Smooth muscle cell of the brain vasculature (primary cell): Measurements from ENCODE around the gene FBXL4.
"Not testable (repeated sequence)": the region's sequence is repeated elsewhere in the genome, so short reads cannot be mapped to it uniquely, and the experiment has no call there.

ENCODE experiments used
- DNase-seq: peaks from one replicate; pipeline ENCODE4 v3.0.0-alpha.2; 2012; ENCODE audit warnings: low read depth, low spot score

FBXL4 gene

DNA sequence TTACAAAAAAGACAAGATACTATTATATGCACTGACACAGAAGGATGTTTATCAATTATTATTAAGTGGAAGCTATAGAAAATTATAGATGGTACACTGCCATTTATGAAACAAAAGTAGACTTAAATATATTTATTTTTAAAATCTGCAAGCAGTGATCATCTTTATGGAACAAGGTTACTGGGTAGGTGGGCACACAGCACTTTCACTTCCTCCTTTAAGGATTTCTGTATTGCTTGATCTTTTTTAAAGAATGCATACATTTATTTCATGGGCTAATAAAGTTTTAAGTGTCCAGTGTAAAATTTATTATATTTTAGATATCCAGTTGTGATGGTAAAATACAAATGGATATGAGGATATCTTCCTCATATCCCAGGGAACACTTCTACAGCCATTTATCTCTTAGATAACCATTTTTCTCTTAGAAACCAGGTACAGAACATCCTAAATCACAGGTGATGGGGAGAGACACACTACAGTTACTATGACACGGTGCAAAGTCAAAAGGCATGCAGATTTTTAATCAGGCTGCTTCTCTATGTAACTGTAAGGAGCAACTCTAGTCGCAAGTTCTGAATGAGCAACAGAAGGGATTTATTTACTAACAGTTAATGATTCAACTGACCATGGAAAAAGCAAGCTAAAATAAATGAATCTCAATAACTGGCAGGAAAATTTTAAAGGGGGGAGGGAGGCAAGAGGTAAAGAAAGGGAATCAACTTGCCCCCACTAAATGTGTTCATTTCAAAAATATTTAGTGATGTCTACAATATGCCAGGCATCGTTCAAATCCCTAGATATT, 2.2 kb downstream of the FBXL4 start:
- DNase-seq = no peak

DNA sequence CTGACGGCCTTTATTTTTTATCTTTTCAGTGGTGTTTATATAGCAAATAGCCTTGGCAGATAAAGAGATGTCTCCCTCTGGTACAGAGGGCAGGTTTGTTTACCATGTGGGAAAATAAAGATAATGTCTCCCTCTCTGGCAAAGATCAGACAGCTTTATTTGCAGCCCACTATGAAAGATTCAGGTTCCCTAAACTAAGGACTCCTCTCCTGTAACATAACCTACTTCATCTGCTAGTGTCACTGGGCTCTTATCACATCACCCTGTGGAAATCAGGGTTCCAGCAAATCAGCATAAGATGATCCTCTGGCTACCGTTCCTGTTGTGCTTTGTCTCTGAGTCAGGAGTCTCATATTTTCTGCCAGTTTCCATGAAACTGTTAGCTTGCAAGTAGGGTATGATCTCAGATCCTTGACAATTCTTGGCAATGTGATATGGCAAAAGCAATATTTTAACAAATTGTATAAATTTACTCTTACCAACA, 3.1 kb downstream of the FBXL4 start:
- DNase-seq = no peak

DNA sequence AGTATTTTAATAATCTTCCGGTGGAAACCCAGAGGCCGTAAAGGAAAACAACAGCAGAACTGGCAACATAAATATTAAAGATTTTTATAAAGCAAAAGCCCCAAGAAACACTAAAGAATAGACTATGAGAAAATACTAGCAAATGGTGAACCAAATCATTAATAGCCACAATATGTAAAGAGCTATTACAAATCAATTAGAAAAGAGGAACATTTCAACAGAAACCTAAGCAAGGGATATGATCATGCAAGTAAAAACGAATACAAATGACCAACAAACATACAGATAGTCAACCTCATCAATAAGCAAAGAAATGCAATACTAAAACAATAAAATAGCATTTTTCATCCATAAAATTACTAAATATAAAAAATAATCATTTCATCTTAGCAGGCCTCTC, 3.6 kb downstream of the FBXL4 start:
- DNase-seq = no peak

DNA sequence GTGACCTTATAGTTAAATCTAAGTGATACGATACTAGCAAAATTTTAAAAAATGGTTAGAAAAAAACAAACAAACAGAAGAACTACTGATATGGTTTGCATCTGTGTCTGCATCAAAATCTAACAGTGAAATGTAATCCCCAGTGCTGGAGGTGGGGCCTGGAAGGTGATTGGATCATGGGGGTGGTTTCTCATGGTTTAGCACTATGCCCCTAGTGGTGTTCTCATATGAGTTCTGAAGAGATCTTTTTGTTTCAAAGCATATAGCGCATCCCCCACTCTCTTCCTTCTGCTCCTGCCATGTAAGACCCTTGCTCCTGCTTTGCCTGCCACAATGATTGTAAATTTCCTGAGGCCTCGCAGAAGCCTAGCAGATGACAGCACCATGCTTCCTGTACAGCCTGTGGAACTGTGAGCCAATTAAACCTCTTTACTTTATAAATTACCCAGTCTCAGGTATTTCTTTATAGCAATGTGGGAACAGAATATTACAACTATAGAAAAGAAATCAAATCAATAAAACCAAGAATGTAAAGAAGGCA, 5.4 kb downstream of the FBXL4 start:
- DNase-seq = no peak

DNA sequence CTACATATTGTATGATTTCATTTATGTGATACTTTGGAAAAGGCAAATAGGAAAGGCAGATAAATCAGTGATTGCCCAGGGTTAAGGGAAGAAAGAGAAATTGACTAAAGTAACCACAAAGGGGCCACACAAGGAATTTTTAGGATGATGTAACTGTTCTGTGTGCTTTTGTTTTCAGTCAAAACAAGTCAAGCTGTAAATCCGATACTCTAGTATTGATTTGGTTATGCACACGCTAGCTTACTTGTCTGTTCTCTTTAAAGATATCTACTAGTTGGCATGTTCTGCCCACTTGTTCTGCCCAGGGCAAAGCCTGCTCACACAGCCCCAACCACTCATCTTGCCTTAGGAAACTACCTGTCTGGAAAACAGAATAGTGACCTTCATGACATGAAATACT, 6.4 kb downstream of the FBXL4 start:
- no peak for DNase-seq

DNA sequence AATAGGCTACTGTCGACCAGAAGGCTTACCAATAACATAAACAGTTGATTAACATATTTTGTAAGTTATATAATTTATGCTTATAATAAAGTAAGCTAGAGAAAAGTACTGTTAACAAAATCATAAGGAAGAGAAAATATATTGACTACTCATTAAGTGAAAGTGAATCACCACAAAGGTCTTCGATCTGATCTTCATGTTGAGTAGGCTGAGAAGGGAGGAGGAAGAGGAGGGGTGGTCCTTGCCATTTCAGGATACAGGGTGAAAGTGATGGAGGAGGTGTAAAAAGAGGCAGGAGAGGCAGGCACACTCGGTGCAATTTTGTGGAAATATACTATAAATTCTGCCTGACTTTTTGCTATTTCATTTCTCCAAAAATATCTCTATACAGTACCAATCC, 10.4 kb downstream of the FBXL4 start:
- DNase-seq = no peak

DNA sequence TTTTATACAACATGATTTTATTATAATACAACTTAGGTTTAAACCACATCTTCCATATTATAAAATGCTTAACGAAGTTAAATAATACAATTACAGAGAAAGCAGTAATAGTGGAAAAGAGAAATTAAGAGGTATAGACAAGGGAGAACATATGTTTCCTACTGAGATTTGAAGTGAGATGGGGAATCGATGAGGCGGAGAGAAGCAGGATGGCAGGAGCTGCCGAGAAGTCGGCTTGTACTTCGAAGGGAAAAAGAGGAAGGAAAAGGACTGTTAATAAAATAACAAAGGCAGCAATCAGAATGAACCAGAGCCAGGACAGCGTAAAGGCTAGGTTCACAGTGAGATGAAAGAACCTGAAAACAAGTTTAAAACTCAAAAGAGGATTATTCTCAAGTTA, 15.4 kb downstream of the FBXL4 start:
- no peak for DNase-seq

DNA sequence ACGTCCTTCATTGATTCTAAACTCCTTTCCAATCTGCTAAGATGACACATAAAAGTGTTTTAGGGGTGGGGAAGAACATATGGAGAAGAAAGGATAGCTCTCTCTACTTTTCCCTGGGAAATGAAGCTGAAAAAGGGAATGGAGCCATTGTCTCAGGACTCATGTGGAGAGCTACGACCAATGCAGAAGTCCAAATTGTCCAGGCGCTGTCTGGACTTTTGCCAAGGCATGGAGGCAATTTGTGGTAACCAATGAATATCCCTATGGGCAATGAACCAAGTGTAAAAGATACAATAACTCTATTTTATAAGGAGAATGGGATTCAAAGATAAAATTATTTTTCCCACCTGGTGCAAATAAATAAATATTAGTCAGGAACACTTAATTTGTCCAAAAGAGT, 16.1 kb downstream of the FBXL4 start:
- no peak for DNase-seq

DNA sequence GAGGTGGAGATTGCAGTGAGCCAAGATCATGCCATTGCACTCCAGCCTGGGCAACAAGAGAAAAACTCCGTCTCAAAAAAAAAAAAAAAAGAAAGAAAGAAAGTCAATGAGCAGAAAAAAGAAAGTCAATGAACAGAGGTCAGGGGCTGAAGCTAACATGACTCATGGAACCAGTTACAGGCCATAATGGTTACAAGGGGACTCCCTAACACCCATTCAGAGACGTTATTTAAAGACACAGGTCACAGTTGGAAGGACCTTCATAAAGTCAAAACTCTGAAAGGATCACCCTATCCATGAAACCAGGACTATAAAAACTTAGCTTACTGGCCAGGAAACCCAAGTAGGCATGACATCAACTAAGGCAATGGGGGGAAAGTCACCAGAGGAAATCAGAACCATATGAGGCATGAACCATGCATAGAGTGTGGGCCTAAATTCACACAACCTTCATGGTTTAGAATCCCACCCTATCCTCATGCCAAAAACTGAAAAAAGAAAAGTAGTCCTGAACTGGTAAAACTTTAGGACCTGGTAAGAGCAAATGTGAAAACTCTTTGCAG, 18.2 kb downstream of the FBXL4 start:
- DNase-seq = no peak

DNA sequence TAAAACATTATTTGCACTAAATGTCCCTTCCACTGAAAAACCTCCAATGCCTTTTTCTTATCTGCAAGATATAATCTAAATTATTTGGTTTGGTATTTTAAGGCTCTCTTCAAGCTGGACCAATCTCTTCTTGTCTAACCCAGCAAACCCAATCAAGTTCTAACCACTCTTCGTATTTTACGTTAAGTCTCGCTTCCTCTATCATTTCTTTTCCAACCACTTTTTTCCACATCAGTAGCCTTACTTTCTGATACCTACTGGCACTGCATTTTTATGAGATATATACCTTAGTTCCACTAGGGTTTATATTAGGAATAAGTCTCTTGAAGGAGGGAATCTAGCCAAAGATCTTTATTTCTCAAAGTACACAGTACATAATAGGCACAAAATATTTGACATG, 19.1 kb downstream of the FBXL4 start:
- no peak for DNase-seq

DNA sequence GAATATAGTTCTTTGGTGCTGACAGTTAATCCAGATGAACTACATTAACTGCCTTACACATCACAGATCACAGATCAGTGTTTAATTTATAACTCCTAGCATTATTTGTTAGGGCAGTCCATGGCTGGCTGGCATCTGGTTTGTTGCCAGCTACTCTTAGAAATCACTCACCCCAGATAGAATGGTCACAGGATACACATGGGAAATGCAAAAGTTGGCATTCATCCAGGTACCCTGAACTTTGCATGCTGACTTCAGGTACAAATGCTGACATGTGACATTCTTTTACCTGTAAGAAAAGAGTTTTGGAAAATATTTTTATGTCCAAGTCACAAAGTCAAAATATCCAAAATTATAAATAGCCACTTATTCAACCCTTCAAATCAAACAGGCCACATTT, 20.2 kb downstream of the FBXL4 start:
- no peak for DNase-seq

DNA sequence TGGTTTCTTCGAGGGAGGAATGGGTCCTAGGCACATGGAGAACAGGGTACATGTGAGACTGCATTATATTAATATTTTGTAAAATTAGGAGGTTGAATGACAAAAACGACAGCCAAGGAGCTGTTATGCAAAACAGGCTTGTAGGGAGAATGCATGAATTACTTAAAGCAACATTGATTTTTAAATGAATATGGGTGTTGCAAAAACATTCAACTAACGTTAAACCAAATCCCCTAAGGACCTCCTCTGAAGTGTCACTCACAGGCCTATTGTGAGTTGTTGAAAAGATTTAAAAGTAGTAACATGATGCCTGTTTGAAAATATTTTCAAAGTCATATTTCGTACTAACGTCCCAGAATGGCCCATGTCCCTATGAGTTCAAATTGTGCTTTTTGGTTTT, 21.9 kb downstream of the FBXL4 start:
- DNase-seq = no peak

DNA sequence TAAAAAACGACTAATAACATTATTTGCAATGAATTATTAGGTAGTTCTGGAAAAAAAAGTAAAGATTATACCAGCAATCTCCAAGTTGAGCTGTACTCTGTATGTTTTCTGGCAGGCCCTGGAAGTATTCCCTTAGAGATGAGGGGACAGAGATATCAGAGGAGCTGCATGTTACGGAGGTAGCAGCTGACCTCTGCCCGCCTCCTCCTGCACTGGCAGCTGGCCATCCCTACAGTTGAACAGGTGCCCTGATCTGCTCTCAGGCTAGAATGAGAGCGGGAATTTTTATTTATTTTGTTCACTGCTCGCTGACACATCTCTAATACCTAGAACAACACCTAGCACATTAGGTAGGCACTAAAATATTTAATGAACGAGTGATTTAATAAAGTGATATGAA, 23.1 kb downstream of the FBXL4 start:
- DNase-seq = no peak

DNA sequence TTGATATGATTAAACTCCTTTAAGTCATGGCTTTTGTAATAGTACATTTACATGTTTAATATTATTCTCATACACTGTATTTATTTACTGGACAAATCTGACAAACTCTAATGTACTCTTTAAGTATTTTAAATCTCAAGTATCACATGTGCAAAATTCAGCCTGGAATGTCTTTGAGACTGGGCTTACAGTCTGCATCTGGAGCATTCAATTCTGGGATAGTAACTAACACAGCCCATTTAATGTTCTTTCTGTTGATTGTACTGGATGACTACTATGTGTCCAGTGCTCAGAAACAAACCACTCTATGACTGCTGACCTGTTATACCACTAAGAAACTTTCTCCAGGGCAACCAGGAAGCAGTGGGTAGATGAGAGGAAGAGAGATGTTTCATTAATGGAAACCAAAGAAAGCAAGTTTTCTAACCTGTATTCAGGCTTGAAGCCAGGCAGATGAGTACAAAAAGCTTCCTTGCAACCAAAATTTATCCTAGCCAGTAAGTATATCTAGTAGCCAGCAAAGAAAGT, 26.8 kb downstream of the FBXL4 start:
- DNase-seq = no peak

DNA sequence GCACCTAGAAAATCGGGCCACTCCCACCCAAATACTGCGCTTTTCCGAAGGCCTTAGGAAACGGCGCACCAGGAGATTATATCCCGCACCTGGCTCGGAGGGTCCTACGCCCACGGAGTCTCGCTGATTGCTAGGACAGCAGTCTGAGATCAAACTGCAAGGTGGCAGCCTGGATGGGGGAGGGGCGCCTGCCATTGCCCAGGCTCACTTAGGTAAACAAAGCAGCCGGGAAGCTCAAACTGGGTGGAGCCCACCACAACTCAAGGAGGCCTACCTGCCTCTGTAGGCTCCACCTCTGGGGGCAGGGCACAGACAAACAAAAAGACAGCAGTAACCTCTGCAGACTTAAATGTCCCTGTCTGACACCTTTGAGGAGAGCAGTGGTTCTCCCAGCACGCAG, 36.8 kb downstream of the FBXL4 start:
- DNase-seq = not testable (repeated sequence)

DNA sequence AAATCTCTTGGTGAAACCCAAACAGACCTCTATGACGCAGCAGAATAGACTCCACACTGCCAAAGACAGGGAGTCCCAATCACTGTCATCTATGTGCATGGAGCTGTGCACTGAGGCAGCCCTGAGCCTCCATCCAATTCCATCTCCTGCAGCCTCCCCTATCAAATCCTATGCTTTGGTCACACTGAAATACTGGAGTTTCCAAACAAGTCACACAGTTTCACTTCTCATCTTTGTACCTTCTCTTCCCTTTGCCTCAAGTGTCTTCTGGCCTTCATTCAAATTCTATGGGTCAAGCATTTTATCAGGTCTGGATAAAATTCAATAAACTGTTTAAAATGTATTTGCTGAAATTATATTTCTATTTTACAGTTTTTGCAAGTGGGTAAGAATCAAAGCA, 38.5 kb downstream of the FBXL4 start:
- DNase-seq = no peak

DNA sequence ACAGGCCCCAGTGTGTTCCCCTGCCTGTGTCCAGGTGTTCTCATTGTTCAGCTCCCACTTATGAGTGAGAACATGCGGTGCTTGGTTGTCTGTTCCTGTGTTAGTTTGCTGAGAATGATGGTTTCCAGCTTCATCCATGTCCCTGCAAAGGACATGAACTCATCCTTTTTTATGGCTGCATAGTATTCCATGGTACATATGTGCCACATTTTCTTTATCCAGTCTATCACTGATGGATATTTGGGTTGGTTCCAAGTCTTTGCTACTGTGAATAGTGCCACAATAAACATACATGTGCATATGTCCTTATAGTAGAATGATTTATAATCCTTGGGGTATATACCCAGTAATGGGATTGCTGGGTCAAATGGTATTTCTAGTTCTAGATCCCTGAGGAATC, 41.4 kb downstream of the FBXL4 start:
- DNase-seq = not testable (repeated sequence)

DNA sequence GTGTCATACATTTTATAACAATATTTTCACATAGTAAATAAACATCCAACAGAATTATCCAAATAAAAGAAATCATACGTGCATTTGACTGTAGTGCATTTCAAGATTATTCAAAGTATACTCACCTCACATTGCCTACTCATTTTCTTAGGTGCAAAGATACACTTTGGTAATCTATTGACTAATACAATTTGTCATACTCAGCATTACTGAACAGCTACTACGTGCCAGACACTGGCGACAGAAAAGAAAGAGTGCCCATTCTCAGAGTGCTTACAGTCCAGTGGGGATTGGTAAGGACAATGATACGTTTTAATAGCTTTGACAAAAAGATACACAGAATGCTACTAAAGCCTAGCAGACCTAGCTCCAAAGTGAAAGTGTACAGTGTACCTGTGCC, 42.0 kb downstream of the FBXL4 start:
- DNase-seq = no peak

DNA sequence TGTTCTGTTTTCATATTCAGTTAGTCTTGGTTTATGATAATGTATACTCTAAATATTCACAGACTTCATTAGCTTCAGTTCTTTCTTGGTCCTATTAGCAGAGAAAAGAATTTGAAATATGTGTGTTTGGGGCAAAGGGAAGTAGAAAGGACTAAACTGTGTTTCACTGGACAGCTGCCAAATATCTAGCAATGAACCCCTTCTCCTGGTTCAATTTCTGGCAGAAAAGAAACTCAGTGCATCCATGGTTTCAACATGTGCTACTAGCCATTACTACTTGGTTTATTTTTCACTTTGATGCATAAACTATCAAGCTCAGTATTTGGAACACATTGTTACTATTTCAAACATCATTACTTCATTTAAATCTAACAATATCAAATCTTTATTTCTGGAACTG, 43.6 kb downstream of the FBXL4 start:
- DNase-seq = no peak

DNA sequence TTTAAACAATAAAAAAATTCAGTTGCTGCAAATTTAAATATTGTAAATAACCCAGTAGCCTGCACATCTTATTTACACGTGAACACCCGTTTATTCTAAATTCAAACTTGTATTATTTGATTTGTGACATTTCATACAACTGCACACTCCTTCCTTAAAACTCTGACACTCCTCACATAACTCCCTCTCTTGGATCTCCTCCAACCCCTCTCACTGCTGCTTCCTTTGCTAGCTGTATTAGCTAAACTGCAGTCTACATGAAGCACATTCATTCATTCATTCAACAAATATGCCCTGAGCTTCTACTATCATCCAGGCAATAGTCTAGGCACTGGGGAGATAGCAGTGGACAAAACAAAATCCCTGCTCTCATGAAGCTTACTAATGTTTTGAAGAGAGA, 47.0 kb downstream of the FBXL4 start:
- no peak for DNase-seq

DNA sequence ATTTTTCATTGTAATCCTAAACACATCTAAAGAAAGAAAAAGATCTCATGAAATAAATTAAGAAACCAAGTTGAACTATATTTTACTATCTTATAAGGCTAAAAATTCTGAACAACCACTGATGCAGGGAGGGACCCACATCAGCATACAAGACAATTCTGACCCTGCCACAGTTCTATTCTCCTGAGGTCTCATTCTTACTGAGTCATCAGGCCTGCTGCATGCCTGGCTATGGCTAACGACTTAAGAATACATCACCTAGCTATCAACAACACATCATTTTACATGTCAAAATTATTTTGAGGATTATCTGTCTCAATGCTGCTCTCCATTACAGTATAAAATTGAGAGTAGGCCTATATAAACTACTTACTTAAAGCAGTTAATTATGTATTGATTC, 52.9 kb downstream of the FBXL4 start:
- no peak for DNase-seq

DNA sequence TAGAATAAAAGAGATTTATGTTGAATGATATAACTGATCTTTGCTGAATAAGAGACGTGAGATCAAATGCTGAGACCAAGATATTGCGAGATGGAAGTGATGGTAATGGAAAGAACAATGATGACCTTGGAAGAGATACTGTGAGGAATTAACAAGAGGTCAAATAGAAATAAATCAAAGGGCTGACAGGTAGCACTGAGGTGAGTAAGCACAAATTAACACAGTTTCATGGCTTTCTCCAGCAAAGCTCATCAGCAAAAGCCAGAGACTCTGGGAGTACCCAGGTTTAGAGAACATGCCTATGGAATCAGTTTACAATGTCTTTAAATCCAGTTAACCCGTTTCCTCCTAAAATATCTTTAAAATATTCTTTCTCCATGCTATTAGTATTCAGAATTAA, 60.1 kb downstream of the FBXL4 start:
- DNase-seq = no peak

DNA sequence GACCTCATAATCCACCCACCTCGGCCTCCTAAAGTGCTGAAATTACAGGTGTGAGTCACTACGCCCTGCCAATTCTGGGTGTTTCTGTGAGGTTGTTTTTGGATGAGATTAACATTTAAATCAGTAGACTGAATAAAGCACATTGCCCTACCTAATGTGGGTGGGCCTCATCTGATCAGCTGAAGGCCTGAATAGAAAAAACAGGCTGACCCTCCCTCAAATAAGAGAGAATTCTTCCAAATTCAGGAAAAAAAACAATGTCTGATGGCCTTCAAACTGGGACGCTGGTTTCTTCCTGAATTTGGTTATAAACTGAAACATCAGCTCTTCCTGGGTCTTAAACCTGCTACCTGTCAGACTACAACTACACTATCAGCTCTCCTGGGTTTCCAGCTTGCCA, 62.4 kb downstream of the FBXL4 start:
- DNase-seq = no peak
